ENCODE results near the gene ALOX5. TPM values are rescaled to one million over a fixed set of nuclear protein-coding genes. Genes with fewer than 3 reads are reported as not detected.

The ALOX5 gene
- total RNA-seq, 2 experiments from 2014 or later, result 0.56 to 0.60 TPM

GRCh38 chr10:45439873-45440272, 65.9 kb downstream of the ALOX5 start:
- Mint-ChIP-seq H3K4me1 (ENCODE audit: low read depth) (no peaks in the 10 kb centered on the region), H3K27me3 (no peaks in the 10 kb centered on the region), H3K36me3 (ENCODE audit: low read depth) (no peaks in the 10 kb centered on the region), H3K4me3 (no peak overlapping the region), H3K9me3 (no peaks in the 10 kb centered on the region), H3K27ac (no peak overlapping the region)
- intact Hi-C loops (cut with micrococcal nuclease), result no loop called here
- TF ChIP-seq, protein P1, sequence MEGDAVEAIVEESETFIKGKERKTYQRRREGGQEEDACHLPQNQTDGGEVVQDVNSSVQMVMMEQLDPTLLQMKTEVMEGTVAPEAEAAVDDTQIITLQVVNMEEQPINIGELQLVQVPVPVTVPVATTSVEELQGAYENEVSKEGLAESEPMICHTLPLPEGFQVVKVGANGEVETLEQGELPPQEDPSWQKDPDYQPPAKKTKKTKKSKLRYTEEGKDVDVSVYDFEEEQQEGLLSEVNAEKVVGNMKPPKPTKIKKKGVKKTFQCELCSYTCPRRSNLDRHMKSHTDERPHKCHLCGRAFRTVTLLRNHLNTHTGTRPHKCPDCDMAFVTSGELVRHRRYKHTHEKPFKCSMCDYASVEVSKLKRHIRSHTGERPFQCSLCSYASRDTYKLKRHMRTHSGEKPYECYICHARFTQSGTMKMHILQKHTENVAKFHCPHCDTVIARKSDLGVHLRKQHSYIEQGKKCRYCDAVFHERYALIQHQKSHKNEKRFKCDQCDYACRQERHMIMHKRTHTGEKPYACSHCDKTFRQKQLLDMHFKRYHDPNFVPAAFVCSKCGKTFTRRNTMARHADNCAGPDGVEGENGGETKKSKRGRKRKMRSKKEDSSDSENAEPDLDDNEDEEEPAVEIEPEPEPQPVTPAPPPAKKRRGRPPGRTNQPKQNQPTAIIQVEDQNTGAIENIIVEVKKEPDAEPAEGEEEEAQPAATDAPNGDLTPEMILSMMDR (IDR thresholded peaks at IDR 0.05), result no peak
- no peak for DNase-seq
- ChIA-PET POLR2A (no interaction called here), CTCF (interaction anchor here (1.5 kb wide), 1 partner anchor 190 kb away, joined by 5 read pairs; no protein-coding TSS in a partner anchor)
- ATAC-seq, result no peak

DNA sequence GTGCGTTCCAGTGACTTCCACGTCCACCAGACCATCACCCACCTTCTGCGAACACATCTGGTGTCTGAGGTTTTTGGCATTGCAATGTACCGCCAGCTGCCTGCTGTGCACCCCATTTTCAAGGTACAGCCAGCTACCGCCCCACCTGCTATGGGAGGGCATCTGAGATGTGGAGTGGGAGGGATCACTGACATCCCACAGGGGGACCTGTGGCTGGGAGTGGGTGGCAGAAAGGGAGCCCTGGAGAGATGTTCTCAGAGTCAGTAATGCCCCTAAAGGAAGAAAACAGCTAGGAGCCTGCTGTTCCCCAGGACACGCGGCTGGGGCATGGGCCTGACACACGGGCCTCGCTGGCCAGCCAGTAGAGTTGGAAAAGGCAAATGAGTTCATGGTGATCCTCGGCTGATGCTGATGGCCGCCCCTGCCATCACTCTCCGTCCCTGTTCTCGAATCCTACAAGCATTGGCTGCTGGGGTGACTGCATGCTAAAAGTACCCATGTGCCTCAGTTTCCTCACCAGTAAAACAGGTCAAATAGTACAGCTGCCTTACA, 66.6 kb downstream of the ALOX5 start:
- Mint-ChIP-seq H3K36me3 (ENCODE audit: low read depth) (no peaks in the 10 kb centered on the region), H3K27ac (no peak overlapping the region), H3K4me3 (no peak overlapping the region), H3K27me3 (no peaks in the 10 kb centered on the region), H3K4me1 (ENCODE audit: low read depth) (no peaks in the 10 kb centered on the region), H3K9me3 (no peaks in the 10 kb centered on the region)
- intact Hi-C loops (cut with micrococcal nuclease), result no loop called here
- ATAC-seq (no peak), DNase-seq (no peak)
- POLR2A ChIA-PET, result no interaction called here
- TF ChIP-seq, protein P1 (IDR thresholded peaks at IDR 0.05), result no peak
- CTCF ChIA-PET, result interaction anchor here (1.5 kb wide), 1 partner anchor 190 kb away, joined by 5 read pairs; no protein-coding TSS in a partner anchor

DNA sequence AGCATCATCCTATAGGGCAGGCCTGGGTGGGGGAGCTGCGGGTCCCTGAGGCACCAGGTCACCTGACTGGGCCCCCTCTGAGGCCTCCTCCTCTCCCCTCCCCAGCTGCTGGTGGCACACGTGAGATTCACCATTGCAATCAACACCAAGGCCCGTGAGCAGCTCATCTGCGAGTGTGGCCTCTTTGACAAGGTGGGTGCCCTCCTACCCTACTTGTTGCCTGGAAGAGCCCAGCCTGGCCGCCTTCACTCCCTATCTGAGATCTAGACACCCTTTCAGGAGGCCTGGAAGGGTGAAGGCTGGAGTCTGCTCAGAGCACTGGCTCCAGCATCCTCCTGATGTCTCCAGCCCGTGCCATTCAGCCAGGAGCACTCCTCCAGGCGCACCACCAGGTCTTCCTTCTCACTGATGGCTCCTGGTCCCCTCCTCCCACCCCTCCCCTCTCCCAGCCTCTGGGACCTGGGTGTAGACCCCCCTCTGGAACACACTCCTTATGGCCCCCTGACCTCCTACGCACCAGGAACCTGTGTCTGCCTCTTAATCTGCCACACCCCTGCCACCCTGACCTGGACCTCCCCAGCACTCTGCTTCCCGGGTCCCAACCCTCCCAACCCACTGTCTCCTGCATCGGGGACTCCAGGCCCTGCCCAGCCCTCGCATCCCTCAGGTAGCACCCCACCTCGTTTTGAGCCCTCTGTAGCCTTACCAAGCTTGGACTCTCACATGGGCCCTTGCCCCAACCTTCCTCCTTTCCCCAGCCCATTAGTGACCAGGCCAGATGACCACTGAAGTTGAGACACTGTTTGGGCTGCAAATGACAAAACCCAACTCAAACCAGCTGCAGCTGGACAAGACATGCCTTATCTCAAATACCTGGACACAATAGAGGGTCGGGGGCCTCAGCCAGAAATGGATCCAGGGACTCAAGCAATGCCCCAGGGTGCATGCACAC, 67.5 kb downstream of the ALOX5 start:
- H3K27ac Mint-ChIP-seq, result no peak overlapping the region
- H3K9me3 Mint-ChIP-seq, result no peaks in the 10 kb centered on the region
- no peaks in the 10 kb centered on the region for H3K4me1 Mint-ChIP-seq (ENCODE audit: low read depth)
- ChIA-PET POLR2A (no interaction called here), CTCF (interaction anchor here (1.4 kb wide), 1 partner anchor 131 kb away, joined by 3 read pairs; no protein-coding TSS in a partner anchor)
- intact Hi-C loops (cut with micrococcal nuclease), result no loop called here
- DNase-seq, result no peak
- ATAC-seq, result no peak
- no peaks in the 10 kb centered on the region for H3K27me3 Mint-ChIP-seq
- H3K4me3 Mint-ChIP-seq, result no peak overlapping the region
- no peaks in the 10 kb centered on the region for H3K36me3 Mint-ChIP-seq (ENCODE audit: low read depth)
- TF ChIP-seq, protein P1 (IDR thresholded peaks at IDR 0.05), result no peak

GRCh38 chr10:45442251-45442650, 68.2 kb downstream of the ALOX5 start:
- intact Hi-C loops (cut with micrococcal nuclease), result no loop called here
- TF ChIP-seq, protein P1 (IDR thresholded peaks at IDR 0.05), result no peak
- Mint-ChIP-seq H3K9me3 (no peaks in the 10 kb centered on the region), H3K4me3 (no peak overlapping the region), H3K36me3 (ENCODE audit: low read depth) (no peaks in the 10 kb centered on the region), H3K4me1 (ENCODE audit: low read depth) (no peaks in the 10 kb centered on the region), H3K27me3 (no peaks in the 10 kb centered on the region), H3K27ac (no peak overlapping the region)
- DNase-seq, result no peak
- CTCF ChIA-PET, result interaction anchor here (1.4 kb wide), 1 partner anchor 132 kb away, joined by 3 read pairs; no protein-coding TSS in a partner anchor
- no peak for ATAC-seq
- POLR2A ChIA-PET, result no interaction called here

- TF ChIP-seq, protein P1 (IDR thresholded peaks at IDR 0.05), result no peak
- no peaks in the 10 kb centered on the region for H3K36me3 Mint-ChIP-seq (ENCODE audit: low read depth)
- no peak for DNase-seq
- H3K4me3 Mint-ChIP-seq, result no peak overlapping the region
- intact Hi-C loops (cut with micrococcal nuclease), result no loop called here
- ATAC-seq, result peak; percentile 68
- CTCF ChIA-PET, result interaction anchor here (1.4 kb wide), 1 partner anchor 133 kb away, joined by 3 read pairs; no protein-coding TSS in a partner anchor
- no peaks in the 10 kb centered on the region for H3K27me3 Mint-ChIP-seq
- no peaks in the 10 kb centered on the region for H3K4me1 Mint-ChIP-seq (ENCODE audit: low read depth)
- H3K27ac Mint-ChIP-seq, result no peak overlapping the region
- no peaks in the 10 kb centered on the region for H3K9me3 Mint-ChIP-seq
- POLR2A ChIA-PET, result no interaction called here
These were observed 68.6 kb downstream of the ALOX5 start for GRCh38 chr10:45442662-45443061.

Data from activated CD8-positive, alpha-beta T cell treated with anti-CD3 and anti-CD28 coated beads for 36 hours (primary cell).